Measurements from ENCODE around the gene PAQR8. TPM values are rescaled to one million over a fixed set of nuclear protein-coding genes. Genes with fewer than 3 reads are reported as not detected.

Gene PAQR8
- total and polyA plus RNA-seq, 4 donors, result 0.43 to 3.3 (median 0.74) TPM

DNA sequence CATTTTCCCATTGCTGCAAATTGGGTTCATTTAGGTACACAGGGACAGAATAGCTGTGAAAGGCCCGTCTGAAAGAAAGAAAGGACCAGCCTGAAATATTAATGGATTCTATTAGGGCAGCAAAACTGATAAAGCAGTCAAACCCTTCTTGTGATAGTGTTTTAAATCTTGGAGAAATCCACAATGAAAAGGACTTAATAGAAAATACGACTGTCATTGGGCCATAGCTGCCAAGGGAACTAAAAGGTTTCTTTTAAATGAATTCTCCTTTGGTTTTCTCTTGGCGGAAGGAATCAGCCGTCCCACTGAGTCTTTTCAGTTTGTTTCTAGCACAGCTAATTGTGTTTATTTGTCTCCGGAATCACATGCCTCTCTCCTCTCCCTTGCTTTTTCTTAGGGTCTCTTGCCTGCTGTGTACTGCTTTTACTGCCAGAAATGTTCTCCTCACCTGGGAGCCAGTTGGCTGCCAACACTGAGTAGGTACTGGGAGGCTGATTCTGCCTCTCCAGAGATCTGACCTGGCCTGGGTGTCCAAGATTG is 11.3 kb downstream of the PAQR8 start:
- Histone ChIP-seq H3K9me3 (ENCODE audit: control insufficient read depth in 4 of 4, low read length in 3 of 4) (no peaks in the 10 kb centered on the region), H3K36me3 (ENCODE audit: control insufficient read depth in 4 of 4, insufficient read depth in 3 of 4, low read depth in 1 of 4, low read length in 3 of 4) (no peaks in the 10 kb centered on the region), H3K9ac (ENCODE audit: low read depth in 1 of 2, low read length in 2 of 2) (no peak overlapping the region), H3K4me3 (ENCODE audit: low read depth in 1 of 3, low read length in 3 of 3) (no peak overlapping the region), H3K27me3 (ENCODE audit: control insufficient read depth in 4 of 4, insufficient read depth in 4 of 4, low read length in 3 of 4) (no peaks in the 10 kb centered on the region), H3K4me1 (ENCODE audit: control insufficient read depth in 4 of 4, insufficient read depth in 4 of 4, low read length in 3 of 4) (peaks cover 4 to 14% (median 7%) of the 10 kb centered on the region in 4 donors), H3K27ac (ENCODE audit: low read depth in 1 of 2, low read length in 2 of 2) (no peak overlapping the region)
- no peak for TF ChIP-seq FOXA2 (IDR thresholded peaks at IDR 0.05)
- no peak for TF ChIP-seq HNF4A (conservative IDR thresholded peaks at IDR 0.05)
- TF ChIP-seq, protein P1, sequence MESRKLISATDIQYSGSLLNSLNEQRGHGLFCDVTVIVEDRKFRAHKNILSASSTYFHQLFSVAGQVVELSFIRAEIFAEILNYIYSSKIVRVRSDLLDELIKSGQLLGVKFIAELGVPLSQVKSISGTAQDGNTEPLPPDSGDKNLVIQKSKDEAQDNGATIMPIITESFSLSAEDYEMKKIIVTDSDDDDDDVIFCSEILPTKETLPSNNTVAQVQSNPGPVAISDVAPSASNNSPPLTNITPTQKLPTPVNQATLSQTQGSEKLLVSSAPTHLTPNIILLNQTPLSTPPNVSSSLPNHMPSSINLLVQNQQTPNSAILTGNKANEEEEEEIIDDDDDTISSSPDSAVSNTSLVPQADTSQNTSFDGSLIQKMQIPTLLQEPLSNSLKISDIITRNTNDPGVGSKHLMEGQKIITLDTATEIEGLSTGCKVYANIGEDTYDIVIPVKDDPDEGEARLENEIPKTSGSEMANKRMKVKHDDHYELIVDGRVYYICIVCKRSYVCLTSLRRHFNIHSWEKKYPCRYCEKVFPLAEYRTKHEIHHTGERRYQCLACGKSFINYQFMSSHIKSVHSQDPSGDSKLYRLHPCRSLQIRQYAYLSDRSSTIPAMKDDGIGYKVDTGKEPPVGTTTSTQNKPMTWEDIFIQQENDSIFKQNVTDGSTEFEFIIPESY (IDR thresholded peaks at IDR 0.05), result no peak
- no peak for TF ChIP-seq TAF1 (conservative IDR thresholded peaks at IDR 0.05)
- no peak for TF ChIP-seq RAD21 (IDR thresholded peaks at IDR 0.05)
- TF ChIP-seq YY1 (IDR thresholded peaks at IDR 0.05), result no peak
- TF ChIP-seq EGR1 (IDR thresholded peaks at IDR 0.05; ENCODE audit: low read depth in 2 of 2), result no peak
- TF ChIP-seq, protein P2, sequence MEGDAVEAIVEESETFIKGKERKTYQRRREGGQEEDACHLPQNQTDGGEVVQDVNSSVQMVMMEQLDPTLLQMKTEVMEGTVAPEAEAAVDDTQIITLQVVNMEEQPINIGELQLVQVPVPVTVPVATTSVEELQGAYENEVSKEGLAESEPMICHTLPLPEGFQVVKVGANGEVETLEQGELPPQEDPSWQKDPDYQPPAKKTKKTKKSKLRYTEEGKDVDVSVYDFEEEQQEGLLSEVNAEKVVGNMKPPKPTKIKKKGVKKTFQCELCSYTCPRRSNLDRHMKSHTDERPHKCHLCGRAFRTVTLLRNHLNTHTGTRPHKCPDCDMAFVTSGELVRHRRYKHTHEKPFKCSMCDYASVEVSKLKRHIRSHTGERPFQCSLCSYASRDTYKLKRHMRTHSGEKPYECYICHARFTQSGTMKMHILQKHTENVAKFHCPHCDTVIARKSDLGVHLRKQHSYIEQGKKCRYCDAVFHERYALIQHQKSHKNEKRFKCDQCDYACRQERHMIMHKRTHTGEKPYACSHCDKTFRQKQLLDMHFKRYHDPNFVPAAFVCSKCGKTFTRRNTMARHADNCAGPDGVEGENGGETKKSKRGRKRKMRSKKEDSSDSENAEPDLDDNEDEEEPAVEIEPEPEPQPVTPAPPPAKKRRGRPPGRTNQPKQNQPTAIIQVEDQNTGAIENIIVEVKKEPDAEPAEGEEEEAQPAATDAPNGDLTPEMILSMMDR (IDR thresholded peaks at IDR 0.05; ENCODE audit: low read depth, low read length, missing input control), result no peak
- TF ChIP-seq HNF4G (IDR thresholded peaks at IDR 0.05), result no peak
- TF ChIP-seq, protein P3, sequence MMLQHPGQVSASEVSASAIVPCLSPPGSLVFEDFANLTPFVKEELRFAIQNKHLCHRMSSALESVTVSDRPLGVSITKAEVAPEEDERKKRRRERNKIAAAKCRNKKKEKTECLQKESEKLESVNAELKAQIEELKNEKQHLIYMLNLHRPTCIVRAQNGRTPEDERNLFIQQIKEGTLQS (IDR thresholded peaks at IDR 0.05), result no peak
- no peak for TF ChIP-seq NR2F2 (IDR thresholded peaks at IDR 0.05)
- TF ChIP-seq RXRA (IDR thresholded peaks at IDR 0.05), result no peak
- TF ChIP-seq GABPA (IDR thresholded peaks at IDR 0.05 in 1 of 2, conservative IDR thresholded peaks at IDR 0.05 in 1 of 2), result no peak
- TF ChIP-seq FOXA1 (IDR thresholded peaks at IDR 0.05), result no peak
- no peak for TF ChIP-seq JUND (IDR thresholded peaks at IDR 0.05)
- TF ChIP-seq, protein P4, sequence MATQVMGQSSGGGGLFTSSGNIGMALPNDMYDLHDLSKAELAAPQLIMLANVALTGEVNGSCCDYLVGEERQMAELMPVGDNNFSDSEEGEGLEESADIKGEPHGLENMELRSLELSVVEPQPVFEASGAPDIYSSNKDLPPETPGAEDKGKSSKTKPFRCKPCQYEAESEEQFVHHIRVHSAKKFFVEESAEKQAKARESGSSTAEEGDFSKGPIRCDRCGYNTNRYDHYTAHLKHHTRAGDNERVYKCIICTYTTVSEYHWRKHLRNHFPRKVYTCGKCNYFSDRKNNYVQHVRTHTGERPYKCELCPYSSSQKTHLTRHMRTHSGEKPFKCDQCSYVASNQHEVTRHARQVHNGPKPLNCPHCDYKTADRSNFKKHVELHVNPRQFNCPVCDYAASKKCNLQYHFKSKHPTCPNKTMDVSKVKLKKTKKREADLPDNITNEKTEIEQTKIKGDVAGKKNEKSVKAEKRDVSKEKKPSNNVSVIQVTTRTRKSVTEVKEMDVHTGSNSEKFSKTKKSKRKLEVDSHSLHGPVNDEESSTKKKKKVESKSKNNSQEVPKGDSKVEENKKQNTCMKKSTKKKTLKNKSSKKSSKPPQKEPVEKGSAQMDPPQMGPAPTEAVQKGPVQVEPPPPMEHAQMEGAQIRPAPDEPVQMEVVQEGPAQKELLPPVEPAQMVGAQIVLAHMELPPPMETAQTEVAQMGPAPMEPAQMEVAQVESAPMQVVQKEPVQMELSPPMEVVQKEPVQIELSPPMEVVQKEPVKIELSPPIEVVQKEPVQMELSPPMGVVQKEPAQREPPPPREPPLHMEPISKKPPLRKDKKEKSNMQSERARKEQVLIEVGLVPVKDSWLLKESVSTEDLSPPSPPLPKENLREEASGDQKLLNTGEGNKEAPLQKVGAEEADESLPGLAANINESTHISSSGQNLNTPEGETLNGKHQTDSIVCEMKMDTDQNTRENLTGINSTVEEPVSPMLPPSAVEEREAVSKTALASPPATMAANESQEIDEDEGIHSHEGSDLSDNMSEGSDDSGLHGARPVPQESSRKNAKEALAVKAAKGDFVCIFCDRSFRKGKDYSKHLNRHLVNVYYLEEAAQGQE (IDR thresholded peaks at IDR 0.05), result no peak
- no peak for TF ChIP-seq SP1 (IDR thresholded peaks at IDR 0.05)
- TF ChIP-seq, protein P5, sequence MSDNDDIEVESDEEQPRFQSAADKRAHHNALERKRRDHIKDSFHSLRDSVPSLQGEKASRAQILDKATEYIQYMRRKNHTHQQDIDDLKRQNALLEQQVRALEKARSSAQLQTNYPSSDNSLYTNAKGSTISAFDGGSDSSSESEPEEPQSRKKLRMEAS (IDR thresholded peaks at IDR 0.05), result no peak
- 96% methylated on average over 5 of the region's 5 CpGs for WGBS
- no peak for DNase-seq (ENCODE audit: low spot score)

Measured in liver (tissue), 9 donors.